ENCODE measurements around the gene BAIAP3.

BAIAP3 gene

GRCh38 chr16:1348441-1348840, 15.0 kb downstream of the BAIAP3 start:
- TF ChIP-seq FOXP2 (optimal IDR thresholded peaks at IDR 0.05; ENCODE audit: control extremely low read depth, extremely low read length, insufficient read depth) (no peak), POLR2AphosphoS5 (IDR thresholded peaks at IDR 0.05; ENCODE audit: borderline replicate concordance, low read depth, low read length) (no peak), EZH2 (IDR thresholded peaks at IDR 0.05) (no peak)
- no peak for DNase-seq (ENCODE audit: low read depth, low spot score)
- H3K36me3 ChIP-seq (ENCODE audit: insufficient read depth, low read length), result no peaks in the 10 kb centered on the region
- no peak overlapping the region for H3K4me3 ChIP-seq
- no peaks in the 10 kb centered on the region for H3K9me3 ChIP-seq (ENCODE audit: low read depth, low read length)
- no peak overlapping the region for H3K27ac ChIP-seq
- H3K9ac ChIP-seq (ENCODE audit: insufficient read length), result no peak overlapping the region

- no peaks in the 10 kb centered on the region for H3K36me3 ChIP-seq (ENCODE audit: insufficient read depth, low read length)
- no peaks in the 10 kb centered on the region for H3K9me3 ChIP-seq (ENCODE audit: low read depth, low read length)
- no peak for TF ChIP-seq EZH2 (IDR thresholded peaks at IDR 0.05)
- no peak for TF ChIP-seq FOXP2 (optimal IDR thresholded peaks at IDR 0.05; ENCODE audit: control extremely low read depth, extremely low read length, insufficient read depth)
- TF ChIP-seq POLR2AphosphoS5 (IDR thresholded peaks at IDR 0.05; ENCODE audit: borderline replicate concordance, low read depth, low read length), result no peak
- H3K9ac ChIP-seq (ENCODE audit: insufficient read length), result no peak overlapping the region
- no peak for DNase-seq (ENCODE audit: low read depth, low spot score)
- H3K27ac ChIP-seq, result no peak overlapping the region
- no peak overlapping the region for H3K4me3 ChIP-seq
Measured at GRCh38 chr16:1348926-1349325, 15.5 kb downstream of the BAIAP3 start.

GRCh38 chr16:1349351-1349750, 15.9 kb downstream of the BAIAP3 start:
- H3K36me3 ChIP-seq (ENCODE audit: insufficient read depth, low read length), result no peaks in the 10 kb centered on the region
- no peaks in the 10 kb centered on the region for H3K9me3 ChIP-seq (ENCODE audit: low read depth, low read length)
- no peak overlapping the region for H3K4me3 ChIP-seq
- TF ChIP-seq POLR2AphosphoS5 (IDR thresholded peaks at IDR 0.05; ENCODE audit: borderline replicate concordance, low read depth, low read length), result no peak
- TF ChIP-seq EZH2 (IDR thresholded peaks at IDR 0.05), result no peak
- TF ChIP-seq FOXP2 (optimal IDR thresholded peaks at IDR 0.05; ENCODE audit: control extremely low read depth, extremely low read length, insufficient read depth), result no peak
- H3K9ac ChIP-seq (ENCODE audit: insufficient read length), result no peak overlapping the region
- no peak overlapping the region for H3K27ac ChIP-seq
- no peak for DNase-seq (ENCODE audit: low read depth, low spot score)

GRCh38 chr16:1349951-1350350, 16.5 kb downstream of the BAIAP3 start:
- Histone ChIP-seq H3K9ac (ENCODE audit: insufficient read length) (no peak overlapping the region), H3K27ac (no peak overlapping the region), H3K36me3 (ENCODE audit: insufficient read depth, low read length) (no peaks in the 10 kb centered on the region), H3K4me3 (no peak overlapping the region), H3K9me3 (ENCODE audit: low read depth, low read length) (no peaks in the 10 kb centered on the region)
- TF ChIP-seq POLR2AphosphoS5 (IDR thresholded peaks at IDR 0.05; ENCODE audit: borderline replicate concordance, low read depth, low read length), result no peak
- no peak for TF ChIP-seq EZH2 (IDR thresholded peaks at IDR 0.05)
- TF ChIP-seq FOXP2 (optimal IDR thresholded peaks at IDR 0.05; ENCODE audit: control extremely low read depth, extremely low read length, insufficient read depth), result no peak
- no peak for DNase-seq (ENCODE audit: low read depth, low spot score)

- Histone ChIP-seq H3K36me3 (ENCODE audit: insufficient read depth, low read length) (no peaks in the 10 kb centered on the region), H3K27ac (no peak overlapping the region), H3K4me3 (peak overlapping the region; percentile 98), H3K9ac (ENCODE audit: insufficient read length) (peak overlapping the region; percentile 81), H3K9me3 (ENCODE audit: low read depth, low read length) (no peaks in the 10 kb centered on the region)
- DNase-seq (ENCODE audit: low read depth, low spot score), result no peak
- no peak for TF ChIP-seq FOXP2 (optimal IDR thresholded peaks at IDR 0.05; ENCODE audit: control extremely low read depth, extremely low read length, insufficient read depth)
- no peak for TF ChIP-seq POLR2AphosphoS5 (IDR thresholded peaks at IDR 0.05; ENCODE audit: borderline replicate concordance, low read depth, low read length)
- TF ChIP-seq EZH2 (IDR thresholded peaks at IDR 0.05), result no peak
Measured at GRCh38 chr16:1350691-1351090, 17.2 kb downstream of the BAIAP3 start.

- Histone ChIP-seq H3K9me3 (ENCODE audit: low read depth, low read length) (no peaks in the 10 kb centered on the region), H3K4me3 (peak overlapping the region; percentile 98), H3K36me3 (ENCODE audit: insufficient read depth, low read length) (no peaks in the 10 kb centered on the region), H3K27ac (no peak overlapping the region), H3K9ac (ENCODE audit: insufficient read length) (peak overlapping the region; percentile 81)
- no peak for DNase-seq (ENCODE audit: low read depth, low spot score)
- TF ChIP-seq POLR2AphosphoS5 (IDR thresholded peaks at IDR 0.05; ENCODE audit: borderline replicate concordance, low read depth, low read length) (no peak), FOXP2 (optimal IDR thresholded peaks at IDR 0.05; ENCODE audit: control extremely low read depth, extremely low read length, insufficient read depth) (no peak), EZH2 (IDR thresholded peaks at IDR 0.05) (no peak)
Measured at GRCh38 chr16:1351215-1351581, 17.8 kb downstream of the BAIAP3 start.

GRCh38 chr16:1351582-1352362, 18.3 kb downstream of the BAIAP3 start, which contains the start of the genes GNPTG and TSR3:
TSS of gene GNPTG (plus strand) at chr16:1351931. CDS start at chr16:1351966, 35 bp downstream.
TSS of gene TSR3 (minus strand) at chr16:1351878. CDS start at chr16:1351804, 74 bp downstream.
- Histone ChIP-seq H3K27ac (no peak within 1 kb of the TSS), H3K36me3 (ENCODE audit: insufficient read depth, low read length) (no peaks in the 10 kb centered on the region), H3K9me3 (ENCODE audit: low read depth, low read length) (no peaks in the 10 kb centered on the region), H3K4me3 (peak within 1 kb of the TSS; percentile 98), H3K9ac (ENCODE audit: insufficient read length) (peak within 1 kb of the TSS; percentile 83)
- DNase-seq (ENCODE audit: low read depth, low spot score), result no peak
- TF ChIP-seq POLR2AphosphoS5 (IDR thresholded peaks at IDR 0.05; ENCODE audit: borderline replicate concordance, low read depth, low read length) (peak; percentile 67), EZH2 (IDR thresholded peaks at IDR 0.05) (no peak)

- no peaks in the 10 kb centered on the region for H3K9me3 ChIP-seq (ENCODE audit: low read depth, low read length)
- no peak overlapping the region for H3K4me3 ChIP-seq
- no peak for TF ChIP-seq FOXP2 (optimal IDR thresholded peaks at IDR 0.05; ENCODE audit: control extremely low read depth, extremely low read length, insufficient read depth)
- no peak for TF ChIP-seq POLR2AphosphoS5 (IDR thresholded peaks at IDR 0.05; ENCODE audit: borderline replicate concordance, low read depth, low read length)
- no peak for TF ChIP-seq EZH2 (IDR thresholded peaks at IDR 0.05)
- DNase-seq (ENCODE audit: low read depth, low spot score), result no peak
- H3K27ac ChIP-seq, result no peak overlapping the region
- H3K36me3 ChIP-seq (ENCODE audit: insufficient read depth, low read length), result no peaks in the 10 kb centered on the region
- no peak overlapping the region for H3K9ac ChIP-seq (ENCODE audit: insufficient read length)
Measured at GRCh38 chr16:1354815-1355540, 21.5 kb downstream of the BAIAP3 start.

All from SK-N-MC (cell line).